ENCODE results near the gene WDR43.
"Not testable (repeated sequence)": the region's sequence is repeated elsewhere in the genome, so short reads cannot be mapped to it uniquely, and the experiment has no call there.

WDR43 gene

DNA sequence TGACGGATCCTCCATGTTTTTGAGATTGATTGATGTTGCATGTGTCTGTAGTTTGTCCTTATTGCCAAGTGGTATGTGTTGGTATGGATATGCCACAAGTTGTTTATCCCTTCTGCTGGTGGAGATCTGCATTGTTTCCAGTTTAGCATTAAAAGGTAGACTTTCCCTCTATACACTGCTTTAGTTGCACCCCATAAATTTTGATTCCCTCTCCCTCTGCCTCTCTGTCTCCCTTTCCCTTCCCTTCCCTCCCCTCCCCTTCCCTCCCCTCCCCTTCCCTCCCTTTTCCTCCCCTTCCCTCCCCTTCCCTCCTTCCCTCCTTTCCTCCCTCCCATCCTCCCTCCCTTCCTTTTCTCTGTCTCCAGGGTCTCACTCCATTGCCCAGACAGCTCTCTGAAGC lies 68.0 kb downstream of the WDR43 start:
- DNase-seq (ENCODE audit: low read depth in 1 of 2, low spot score in 1 of 2) = no peak

DNA sequence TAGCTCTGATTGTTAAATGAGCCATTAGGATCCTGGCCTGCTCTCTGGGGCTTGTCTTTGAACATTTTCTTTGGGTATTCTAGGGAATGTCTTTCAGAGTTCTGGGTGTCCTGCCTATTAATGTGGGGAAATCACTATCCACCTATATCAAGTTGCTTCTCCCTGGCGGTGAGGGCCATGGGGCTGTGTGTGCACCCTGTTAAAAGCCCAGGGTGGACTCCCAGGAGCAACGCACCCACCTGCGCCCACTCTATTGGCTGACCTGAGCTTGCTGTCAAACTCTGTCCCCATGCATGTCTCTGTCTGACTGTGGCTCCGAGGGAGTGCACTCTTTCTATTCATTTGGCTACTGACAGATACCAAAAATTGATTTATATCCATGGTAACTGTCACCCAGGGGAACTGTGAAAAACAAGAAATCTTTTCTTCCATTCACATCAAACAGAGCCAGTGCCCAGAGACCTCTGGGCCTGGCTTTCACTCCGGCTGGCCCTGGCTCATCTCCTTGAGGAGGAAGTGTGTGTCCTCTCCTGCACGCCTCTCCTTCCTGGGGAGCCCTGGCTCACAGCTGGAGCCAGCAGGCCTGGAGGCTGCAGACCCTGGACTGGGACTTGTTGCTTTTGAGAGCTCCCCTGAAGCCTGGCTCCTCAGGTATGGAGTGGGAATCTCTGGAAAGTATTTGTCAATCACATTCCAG lies 76.1 kb downstream of the WDR43 start:
- DNase-seq (ENCODE audit: low read depth in 1 of 2, low spot score in 1 of 2) = no peak

DNA sequence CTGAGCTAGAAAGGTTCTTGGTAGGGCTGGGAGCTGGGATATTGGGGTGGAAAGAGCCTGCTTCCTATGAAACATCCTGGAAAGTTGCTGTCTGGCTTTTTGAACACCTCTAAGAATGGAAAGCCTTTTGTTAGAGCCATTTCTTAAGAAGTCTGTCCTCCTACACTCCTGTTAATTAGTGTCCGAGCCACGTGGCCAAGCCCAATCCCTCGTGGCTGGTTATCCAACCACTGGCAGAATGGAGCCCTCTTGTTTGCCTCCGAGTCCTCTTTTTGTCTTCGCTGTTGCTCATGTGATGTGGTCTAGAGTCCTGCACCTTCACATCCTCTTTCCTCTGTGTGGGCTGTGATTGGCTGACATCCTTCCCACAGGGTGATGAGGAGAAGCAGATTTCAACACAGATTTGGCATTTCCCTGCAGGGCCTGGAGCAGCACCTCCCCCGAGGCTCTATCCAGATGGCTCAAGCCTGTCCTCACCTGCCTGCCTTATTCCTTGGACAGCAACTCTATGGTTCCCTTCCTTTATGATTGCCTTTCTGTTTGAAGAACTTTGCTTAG lies 78.4 kb downstream of the WDR43 start:
- DNase-seq (ENCODE audit: low read depth in 1 of 2, low spot score in 1 of 2) = no peak

DNA sequence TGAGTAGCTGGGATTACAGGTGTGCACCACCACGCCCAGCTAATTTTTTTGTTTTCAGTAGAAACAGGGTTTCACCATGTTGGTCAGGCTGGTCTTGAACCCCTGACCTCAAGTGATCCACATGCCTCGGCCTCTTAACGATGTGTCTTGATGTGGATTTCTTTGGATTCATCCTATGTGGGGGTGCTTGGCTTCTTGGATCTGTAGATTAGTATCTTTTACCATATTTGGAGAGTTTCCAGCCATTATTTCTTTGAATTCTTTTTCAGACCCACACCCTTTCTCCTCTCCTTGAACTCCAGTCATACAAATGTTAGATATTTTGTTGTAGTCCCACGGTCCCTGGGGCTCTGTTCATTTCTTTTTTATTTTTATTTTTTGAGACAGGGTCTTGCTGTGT lies 79.8 kb downstream of the WDR43 start:
- DNase-seq (ENCODE audit: low read depth in 1 of 2, low spot score in 1 of 2) = no peak

DNA sequence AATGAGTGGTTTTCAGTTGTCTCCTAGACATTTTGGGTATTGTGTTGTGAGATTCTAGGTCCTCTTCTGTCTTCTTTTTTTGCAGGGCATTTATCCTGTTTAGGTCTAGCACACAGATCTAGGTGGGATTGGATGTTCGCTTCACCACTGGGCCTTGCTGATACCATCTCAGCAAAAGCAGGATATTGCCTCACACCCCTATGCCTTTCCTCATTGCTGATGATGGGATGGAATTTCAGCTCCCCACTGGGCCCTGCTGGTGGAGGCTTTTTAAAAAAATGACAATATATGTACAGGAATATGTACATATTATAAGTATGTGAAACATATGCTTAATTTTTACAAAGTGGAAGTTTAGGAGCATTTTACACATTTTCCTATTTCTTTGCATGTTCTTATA lies 81.2 kb downstream of the WDR43 start:
- DNase-seq (ENCODE audit: low read depth in 1 of 2, low spot score in 1 of 2) = no peak

DNA sequence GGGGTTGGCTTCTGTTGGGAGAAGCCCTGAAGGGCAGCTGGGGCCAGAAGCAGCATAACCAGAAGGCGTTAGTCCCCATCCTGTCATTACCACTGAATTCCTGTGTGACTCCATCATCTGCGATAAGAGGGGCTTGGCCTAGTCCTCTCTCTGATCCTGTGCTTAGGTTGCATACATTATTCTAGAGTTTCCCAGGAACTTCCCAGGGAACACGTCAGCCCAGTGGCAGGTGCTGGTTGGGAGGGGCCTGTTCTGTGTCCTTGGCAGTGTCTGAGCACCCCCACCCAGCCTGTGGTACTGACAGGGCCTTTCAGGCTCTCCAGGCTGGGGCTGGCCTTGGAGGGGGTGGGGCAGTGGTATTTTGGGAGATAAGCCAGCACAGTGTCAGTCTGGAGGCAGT lies 82.1 kb downstream of the WDR43 start:
- no peak for DNase-seq (ENCODE audit: low read depth in 1 of 2, low spot score in 1 of 2)

DNA sequence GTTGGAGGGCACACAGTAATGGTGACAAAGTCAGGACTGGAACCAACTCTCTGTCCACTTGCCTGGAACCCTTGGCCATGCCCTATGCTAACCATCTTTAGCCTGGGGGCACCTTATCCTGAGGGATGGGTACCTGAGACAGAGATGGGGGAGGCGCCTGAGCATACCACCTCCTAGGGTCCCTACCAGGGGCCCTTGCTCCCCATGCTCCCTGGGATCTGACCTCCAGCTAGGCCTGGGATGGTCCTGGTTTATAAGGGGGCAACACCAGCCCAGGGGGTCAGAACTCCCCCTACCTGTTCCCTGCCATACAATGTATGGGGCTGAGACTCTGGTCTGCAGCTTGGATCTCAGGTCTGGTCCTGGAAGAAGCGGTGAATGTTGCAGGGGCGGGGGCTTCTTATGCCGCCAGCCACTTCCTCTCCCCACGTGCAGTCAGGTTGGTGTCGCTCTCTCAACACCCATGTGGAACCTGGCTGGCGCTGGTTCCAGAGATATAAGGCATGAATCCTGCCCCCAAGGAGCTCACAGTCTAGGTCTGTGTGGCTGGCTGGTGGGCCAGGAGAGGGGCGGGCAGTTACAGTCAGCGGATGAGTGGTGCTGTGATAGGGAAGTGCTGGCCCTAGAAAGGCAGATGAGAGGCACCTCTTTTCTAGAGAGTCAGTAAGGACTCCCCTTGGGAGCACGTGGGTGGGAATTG lies 82.9 kb downstream of the WDR43 start:
- no peak for DNase-seq (ENCODE audit: low read depth in 1 of 2, low spot score in 1 of 2)

DNA sequence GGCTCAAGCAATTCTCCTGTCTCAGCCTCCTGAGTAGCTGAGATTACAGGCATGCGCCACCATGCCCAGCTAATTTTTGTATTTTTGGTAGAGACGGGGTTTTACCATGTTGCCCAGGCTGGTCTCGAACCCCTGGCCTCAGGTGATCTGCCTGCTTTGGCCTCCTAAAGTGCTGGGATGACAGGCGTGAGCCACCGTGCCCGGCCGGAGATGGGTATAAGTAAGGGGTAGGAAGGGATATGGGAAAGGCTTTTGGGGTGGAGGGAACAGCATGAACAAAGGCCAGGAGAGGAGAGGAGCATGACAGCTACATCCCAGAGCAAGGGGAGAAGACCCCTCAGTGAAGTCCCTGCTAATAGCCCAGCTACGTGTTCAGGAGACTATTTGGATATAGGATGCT lies 83.5 kb downstream of the WDR43 start:
- DNase-seq (ENCODE audit: low read depth in 1 of 2, low spot score in 1 of 2) = not testable (repeated sequence)

DNA sequence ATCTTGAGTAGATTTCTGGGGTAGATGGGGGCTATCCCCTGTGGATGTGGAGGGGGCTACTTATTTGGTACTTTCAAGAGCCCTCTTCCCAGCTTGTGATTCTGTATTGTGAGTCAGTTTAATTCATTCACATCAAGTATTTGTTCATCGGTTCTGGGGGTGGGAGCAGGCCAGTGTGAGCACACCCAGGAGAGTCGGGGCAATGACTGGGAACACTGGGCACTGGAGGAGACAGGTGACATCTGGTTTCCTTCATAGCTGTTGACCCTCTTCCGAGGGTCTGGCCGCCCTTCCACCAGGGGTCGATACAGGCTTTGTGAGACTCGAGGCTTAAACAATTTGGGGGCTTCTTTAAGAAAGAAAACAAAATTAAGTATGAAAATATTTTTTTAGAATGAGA lies 84.1 kb downstream of the WDR43 start:
- DNase-seq (ENCODE audit: low read depth in 1 of 2, low spot score in 1 of 2) = no peak

DNA sequence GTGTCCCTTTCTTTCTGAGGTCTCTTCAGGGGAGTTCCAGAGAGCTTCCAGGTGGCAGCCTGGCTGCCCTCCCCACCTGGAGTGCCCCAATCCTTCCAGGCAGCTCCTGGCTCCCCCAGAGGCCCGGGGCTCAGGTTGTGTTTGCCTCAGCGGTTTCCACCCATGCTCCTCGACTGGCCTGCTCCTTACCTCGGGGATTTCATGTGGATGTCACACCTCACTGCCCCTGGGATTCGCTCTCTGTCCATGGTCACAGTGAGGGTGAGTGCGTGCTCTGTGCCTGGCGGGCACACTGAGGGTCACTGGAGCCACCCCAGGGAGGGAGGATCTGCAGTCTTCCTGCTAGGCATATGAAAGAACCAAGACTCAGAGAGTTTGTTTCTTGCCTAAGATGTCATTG lies 84.6 kb downstream of the WDR43 start:
- no peak for DNase-seq (ENCODE audit: low read depth in 1 of 2, low spot score in 1 of 2)

DNA sequence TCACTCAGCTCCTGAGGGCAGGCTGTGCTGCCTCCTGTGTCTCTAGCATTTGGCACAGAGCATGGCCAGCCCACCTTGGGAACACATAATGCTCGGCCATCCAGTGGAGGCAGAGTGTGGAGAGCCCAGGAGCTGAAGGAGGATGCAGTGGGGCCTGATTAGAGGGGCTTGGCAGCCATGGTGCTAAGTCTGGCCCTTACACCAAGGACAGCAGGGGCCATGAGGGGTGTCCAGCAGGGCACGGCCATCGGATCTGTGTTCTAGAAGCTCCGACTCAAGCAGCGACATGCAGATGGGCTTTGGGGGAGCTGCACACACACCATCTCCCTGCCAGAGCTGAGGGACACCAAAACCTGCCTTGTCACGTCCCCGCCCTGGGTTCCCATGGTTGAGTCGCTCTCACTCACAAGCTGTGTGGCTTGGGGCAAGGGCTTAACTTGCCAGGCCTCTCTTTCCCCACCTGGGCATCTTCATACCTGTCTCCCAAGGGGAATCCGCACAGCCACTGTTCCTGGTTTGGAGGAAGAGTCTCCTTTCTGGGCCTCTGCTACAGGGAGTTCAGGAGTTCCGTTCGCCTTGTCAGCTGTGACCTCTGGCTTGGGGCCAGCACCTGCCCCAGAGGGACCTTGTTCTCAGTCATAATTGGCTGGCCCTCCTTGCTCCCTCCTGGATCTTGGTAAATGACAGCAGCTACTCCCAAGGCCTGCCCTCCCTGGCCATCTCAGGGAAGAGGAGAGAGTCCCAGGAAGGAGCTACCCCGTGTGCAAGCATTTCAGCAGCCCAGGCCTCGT lies 85.3 kb downstream of the WDR43 start:
- DNase-seq (ENCODE audit: low read depth in 1 of 2, low spot score in 1 of 2) = no peak

DNA sequence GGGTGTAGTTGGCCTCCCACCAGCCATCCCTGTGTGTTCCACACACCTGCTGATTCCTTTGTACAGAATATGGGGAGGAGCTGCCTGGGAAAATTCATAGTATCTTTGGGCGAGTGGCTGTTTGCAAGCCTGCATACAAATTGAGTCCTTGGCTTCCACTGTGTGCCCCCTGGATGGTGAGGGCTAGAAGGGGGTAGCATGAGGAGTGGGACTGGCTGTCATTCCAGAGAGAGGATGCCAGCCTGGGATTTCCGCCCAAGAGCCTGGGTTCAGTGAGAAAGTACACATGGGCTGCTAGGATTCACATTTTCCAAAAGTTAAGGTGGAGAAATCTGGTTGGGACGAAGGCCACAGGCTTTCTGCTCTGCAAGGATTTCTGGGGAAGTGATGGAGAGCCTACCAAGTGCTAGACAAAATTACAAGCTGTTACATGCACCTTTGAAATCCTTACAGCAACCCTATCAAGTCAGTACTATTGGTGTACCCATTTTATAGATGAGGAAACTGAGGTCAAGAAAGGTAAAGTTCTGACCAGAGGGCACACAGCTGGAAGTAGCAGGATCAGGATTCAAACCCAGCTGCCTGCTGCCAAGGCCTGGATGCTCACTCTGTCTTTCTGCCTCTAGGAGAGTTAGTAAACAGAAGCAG lies 86.0 kb downstream of the WDR43 start:
- no peak for DNase-seq (ENCODE audit: low read depth in 1 of 2, low spot score in 1 of 2)

DNA sequence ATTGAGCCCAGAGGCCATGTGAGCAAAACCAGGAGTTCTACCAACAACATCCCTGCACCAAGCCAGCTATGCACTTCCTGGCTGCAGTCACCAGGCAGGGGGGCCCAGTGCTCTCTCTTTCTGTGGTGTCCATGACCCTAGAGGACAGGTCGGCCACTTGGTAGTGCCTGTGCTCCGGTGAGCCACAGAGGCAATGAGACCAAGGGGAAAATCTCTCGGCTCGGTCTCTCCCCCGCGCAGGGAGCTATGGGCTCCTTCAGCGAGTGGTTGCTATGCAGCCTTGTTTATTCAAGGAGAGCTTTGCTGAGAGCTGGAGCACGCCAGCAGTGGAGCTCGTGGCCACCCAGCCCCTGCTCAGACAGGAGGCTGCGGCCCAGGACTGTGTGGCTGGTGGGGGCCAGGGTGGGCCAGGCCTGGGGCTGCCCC lies 86.6 kb downstream of the WDR43 start, which contains the start of gene TOGARAM2:
Gene TOGARAM2, plus strand, starts transcription at position 283 of the 426 bp plus-strand sequence. CDS start 13,537 bp downstream, outside the sequence.
- DNase-seq (ENCODE audit: low read depth in 1 of 2, low spot score in 1 of 2) = no peak

DNA sequence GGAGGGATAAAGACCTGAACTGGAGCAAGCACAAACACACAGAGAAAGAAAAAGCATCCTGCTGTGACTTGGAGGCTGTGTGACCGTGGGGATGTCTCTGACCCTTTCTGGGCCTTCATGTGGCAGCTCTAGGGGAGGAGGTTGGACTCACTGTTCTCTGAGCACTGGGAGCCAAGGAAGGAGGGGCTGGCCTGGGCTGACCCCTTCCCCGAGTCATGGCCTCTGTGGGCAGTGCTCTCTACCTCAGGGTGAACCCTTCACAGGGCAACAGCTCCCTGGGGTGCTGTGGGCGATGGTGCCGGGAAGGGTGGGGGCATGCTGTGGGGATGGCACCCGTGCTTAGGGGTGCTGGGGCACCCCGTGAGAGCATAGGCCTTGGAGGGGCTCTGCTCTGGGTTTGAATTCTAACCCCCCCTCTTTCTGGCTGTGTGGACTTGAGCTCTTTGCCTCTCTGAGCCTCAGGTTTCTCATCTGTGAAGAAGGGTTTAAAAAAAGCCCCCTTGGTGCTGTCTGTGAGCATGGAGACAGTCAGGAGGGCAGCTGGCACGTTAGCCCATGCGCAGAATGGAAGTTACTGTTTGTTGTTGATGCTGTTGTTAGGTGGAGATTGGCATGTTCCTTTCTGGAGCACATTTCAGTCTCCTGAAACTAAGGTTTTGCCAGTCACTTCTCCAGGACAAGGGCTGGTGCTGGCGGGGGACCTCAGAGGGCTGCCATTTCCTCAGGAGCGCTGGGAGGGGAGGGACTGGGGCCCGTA lies 87.3 kb downstream of the WDR43 start:
- DNase-seq (ENCODE audit: low read depth in 1 of 2, low spot score in 1 of 2) = no peak

DNA sequence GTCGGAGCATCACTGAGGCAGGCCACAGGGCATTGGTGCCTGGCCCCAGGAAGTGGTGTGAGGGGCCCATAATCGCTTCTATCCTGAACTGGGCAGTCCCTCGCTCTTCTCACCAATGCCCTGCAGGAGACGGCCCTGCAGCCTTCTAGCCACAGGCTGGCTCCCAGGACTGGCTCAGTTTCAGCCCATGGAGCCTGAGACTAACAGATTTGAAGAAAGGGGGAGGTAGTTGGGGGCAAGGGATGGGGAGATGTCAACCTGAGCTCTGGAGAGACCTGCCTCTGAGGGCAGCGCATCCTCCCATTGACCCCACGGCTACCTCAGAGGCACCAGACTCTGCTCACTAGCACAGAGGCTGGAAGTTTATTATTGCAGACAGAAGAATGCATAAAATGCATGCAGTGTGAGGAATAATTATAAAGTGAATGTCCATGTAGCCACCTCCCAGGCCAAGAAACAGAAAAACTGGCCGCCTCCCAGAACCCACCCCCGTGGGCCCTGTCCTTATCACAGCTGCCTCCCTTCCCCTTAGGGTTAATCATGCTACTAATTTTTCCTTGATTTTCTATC lies 88.0 kb downstream of the WDR43 start:
- no peak for DNase-seq (ENCODE audit: low read depth in 1 of 2, low spot score in 1 of 2)

DNA sequence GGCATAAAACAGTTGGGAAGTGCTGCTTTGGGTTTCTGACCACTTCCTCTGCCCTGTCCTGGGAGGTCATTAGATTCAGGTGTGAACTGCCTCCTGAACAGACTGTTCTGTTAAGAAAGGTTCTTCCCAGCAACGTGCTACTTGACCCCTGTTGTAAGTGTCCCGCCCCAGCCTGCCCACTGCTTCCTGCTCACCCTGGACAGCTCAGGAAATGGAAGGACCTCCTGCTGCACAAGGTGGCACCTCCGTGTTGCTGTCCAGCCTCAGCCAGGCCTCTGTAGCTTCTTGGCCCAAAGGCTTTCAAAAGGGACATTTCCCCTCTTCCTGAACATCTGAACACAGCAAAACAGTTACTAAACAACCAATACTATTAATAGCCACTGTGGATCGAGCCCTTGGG lies 92.0 kb downstream of the WDR43 start:
- no peak for DNase-seq (ENCODE audit: low read depth in 1 of 2, low spot score in 1 of 2)

DNA sequence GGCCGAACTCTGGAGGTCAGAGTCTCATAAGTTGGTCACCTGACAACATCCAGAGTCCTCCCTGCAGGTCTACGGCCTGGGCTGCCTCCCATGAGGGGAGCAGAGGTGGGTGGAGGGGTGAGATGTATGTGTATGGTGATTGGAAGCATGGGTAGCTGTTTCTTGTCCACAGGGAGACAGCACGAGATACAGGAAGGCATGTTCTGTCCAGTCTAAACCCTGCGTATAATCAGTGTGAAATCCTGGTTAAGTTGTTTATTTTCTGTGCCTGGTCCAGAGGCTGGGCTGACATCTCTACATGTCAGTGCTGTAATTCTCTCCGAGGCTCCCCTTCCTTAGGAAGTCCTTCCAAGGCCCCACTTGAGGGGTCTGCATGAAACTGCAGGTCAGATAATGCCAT lies 95.5 kb downstream of the WDR43 start:
- no peak for DNase-seq (ENCODE audit: low read depth in 1 of 2, low spot score in 1 of 2)

DNA sequence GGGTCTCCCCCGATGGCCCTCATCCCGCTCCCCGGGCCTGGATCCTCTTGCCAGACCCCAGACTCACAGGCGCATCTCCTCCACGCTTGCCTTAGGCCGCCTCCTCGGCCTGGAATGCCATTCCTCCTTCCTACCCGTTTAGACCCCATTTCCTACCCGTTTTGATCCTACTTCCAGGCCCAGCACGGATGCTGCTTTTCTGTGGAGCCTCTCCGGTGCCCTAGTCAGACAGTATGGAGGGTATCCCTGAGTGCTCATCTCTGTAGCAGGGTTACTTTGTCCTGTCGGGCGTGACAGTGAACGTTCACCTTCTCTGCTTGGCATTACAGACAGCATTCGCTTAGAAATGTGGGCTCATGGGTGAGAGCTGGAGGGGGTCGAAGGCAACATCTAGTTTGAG lies 96.0 kb downstream of the WDR43 start:
- no peak for DNase-seq (ENCODE audit: low read depth in 1 of 2, low spot score in 1 of 2)

DNA sequence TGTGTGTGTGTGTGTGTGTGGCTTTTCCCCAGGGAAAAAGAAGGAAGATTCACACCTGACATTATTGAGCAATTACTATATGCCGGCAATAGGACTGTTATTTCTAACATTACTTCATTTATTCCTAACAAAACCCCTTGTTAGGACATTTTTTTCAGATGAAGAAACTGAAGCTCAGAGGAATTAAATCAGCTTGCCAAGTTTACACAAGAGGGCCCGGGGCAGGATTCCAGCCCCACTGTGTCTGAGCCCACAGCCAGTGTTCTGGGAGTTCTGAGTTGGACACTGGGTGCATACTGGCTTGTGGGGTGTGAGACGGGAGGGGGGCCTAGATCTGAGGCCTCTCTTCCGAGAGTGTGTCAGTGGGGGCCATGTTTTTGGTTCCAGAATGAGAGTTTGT lies 96.6 kb downstream of the WDR43 start:
- no peak for DNase-seq (ENCODE audit: low read depth in 1 of 2, low spot score in 1 of 2)

DNA sequence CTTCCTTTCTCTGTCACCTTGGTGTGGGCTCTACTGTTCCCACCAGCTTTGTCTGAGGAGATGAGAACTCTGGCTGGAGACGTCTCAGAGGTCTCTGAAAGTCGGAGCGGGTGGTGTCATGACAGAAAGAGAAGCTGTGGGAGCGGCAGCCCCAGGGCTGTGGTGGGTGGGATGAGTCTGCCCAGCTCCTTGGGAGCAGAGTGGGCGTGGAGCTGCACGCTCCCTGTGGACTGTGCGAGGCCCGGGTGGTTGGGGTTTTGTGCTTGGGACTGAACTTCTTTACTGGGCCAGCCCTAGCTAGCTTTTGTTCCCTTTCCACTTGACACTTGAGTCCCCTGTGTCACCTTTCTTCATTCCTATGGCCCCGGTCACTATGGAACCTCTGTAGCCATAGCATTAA lies 97.0 kb downstream of the WDR43 start:
- no peak for DNase-seq (ENCODE audit: low read depth in 1 of 2, low spot score in 1 of 2)
